Mammary epithelial cell (primary cell): ENCODE results near the gene CORO1C.

ENCODE experiments used
- EZH2 ChIP-seq: IDR thresholded peaks from 2 replicates; pipeline ENCODE4 v1.6.1; 2012; ENCODE audit warnings: low read length, inconsistent platforms, borderline replicate concordance
- TF ChIP-seq, protein P1 (sequence below), 2 donors: IDR thresholded peaks in 1 of 2; conservative IDR thresholded peaks in 1 of 2; 2 replicates each; pipeline ENCODE4 v1.5.1; 2011 to 2012; ENCODE audit warnings: inconsistent platforms in 2 of 2, low read length in 2 of 2, mild to moderate bottlenecking in 2 of 2, control low read depth in 1 of 2, low read depth in 1 of 2; ENCODE audit not compliant: insufficient read depth in 1 of 2; ENCODE audit errors: extremely low read depth in 1 of 2

DNA sequence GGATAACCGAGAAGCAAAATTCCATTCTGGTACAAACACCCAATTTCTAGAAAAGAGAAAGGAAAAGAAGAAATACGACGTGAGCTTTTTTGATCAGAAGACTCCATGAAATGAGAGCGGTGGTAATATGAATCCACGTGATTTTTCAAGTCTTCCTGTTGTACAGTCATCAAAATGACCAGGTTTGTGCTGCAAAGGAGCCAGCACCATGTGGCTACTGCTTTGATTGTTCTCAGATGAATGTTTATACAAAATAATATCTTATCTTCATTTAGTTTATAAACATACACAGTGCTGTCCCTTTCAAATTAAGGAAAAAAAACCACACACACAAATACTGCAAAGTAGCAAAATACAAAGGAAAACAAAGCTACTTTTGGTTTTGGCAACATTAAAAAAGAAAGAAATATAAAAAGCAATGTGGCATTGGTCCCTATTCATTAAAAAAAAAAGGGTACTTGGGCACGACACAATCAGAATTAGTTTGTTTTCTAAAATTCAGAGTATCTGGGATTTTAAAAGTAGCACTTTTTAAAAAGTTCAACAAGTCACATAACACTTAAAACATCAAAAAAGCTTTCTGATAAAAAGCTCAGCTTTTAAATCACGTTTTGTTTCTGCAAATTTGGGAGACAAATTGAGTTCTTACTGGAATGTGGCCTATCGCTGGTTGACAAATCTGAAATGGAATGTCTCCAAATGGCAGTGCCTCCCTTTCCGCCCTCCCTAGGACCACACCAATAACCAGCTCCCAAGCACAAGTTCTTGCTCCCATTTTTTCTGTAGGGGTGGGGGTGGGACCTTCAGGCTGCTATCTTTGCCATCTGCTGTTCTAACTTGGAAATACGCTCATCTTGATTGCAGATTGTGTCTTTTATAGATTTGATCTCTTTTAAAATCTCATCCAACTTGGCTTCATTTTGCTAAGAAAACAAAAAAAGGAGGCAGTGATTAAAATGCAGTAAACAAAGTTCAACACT is 84.4 kb downstream of the CORO1C start:
- TF ChIP-seq, protein P1, sequence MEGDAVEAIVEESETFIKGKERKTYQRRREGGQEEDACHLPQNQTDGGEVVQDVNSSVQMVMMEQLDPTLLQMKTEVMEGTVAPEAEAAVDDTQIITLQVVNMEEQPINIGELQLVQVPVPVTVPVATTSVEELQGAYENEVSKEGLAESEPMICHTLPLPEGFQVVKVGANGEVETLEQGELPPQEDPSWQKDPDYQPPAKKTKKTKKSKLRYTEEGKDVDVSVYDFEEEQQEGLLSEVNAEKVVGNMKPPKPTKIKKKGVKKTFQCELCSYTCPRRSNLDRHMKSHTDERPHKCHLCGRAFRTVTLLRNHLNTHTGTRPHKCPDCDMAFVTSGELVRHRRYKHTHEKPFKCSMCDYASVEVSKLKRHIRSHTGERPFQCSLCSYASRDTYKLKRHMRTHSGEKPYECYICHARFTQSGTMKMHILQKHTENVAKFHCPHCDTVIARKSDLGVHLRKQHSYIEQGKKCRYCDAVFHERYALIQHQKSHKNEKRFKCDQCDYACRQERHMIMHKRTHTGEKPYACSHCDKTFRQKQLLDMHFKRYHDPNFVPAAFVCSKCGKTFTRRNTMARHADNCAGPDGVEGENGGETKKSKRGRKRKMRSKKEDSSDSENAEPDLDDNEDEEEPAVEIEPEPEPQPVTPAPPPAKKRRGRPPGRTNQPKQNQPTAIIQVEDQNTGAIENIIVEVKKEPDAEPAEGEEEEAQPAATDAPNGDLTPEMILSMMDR (conservative IDR thresholded peaks at IDR 0.05 in 1 of 2, IDR thresholded peaks at IDR 0.05 in 1 of 2; ENCODE audit: extremely low read depth in 1 of 2, insufficient read depth in 1 of 2, low read depth in 1 of 2, low read length in 2 of 2), result peak in 1 of 2 donors; percentile 2
- no peak for TF ChIP-seq EZH2
